Mesendoderm (in vitro differentiated cells): ENCODE data around the gene SIVA1.

Experiments
- DNase-seq: peaks from one replicate; pipeline ENCODE4 v3.0.0; 2013
- H2AK5ac ChIP-seq: 2 replicates; pipeline ENCODE4 v1.6.1; 2013; ENCODE audit warnings: low read length, inconsistent platforms
- H2BK120ac ChIP-seq: 2 replicates; pipeline ENCODE4 v1.6.1; 2013; ENCODE audit warnings: low read depth, mild to moderate bottlenecking, low read length, moderate library complexity, mixed read lengths
- H2BK15ac ChIP-seq: replicated peaks from 2 replicates; pipeline ENCODE4 v1.6.1; 2013; ENCODE audit warnings: low read depth, mild to moderate bottlenecking, moderate library complexity
- H2BK5ac ChIP-seq: 2 replicates; pipeline ENCODE4 v1.6.1; 2013; ENCODE audit warnings: low read length, inconsistent platforms
- H3K18ac ChIP-seq: 2 replicates; pipeline ENCODE4 v1.6.1; 2013; ENCODE audit warnings: mild to moderate bottlenecking, low read length, mixed read lengths
- H3K23ac ChIP-seq: one replicate; pipeline ENCODE4 v1.6.1; 2013; ENCODE audit warnings: low read length
- H3K27ac ChIP-seq: 2 replicates; pipeline ENCODE4 v1.5.1; 2013; ENCODE audit warnings: low read depth, mild to moderate bottlenecking, inconsistent platforms, low read length, moderate library complexity
- H3K27me3 ChIP-seq: 2 replicates; pipeline ENCODE4 v1.6.1; 2013; ENCODE audit warnings: low read length, control low read depth, mild to moderate bottlenecking, inconsistent platforms; ENCODE audit not compliant: insufficient read depth, poor library complexity
- H3K36me3 ChIP-seq: 2 replicates; pipeline ENCODE4 v1.6.1; 2013; ENCODE audit warnings: low read length, inconsistent platforms; ENCODE audit not compliant: control insufficient read depth, insufficient read depth
- H3K4ac ChIP-seq: one replicate; pipeline ENCODE4 v1.6.1; 2013; ENCODE audit warnings: low read depth, mild to moderate bottlenecking, low read length, moderate library complexity
- H3K4me1 ChIP-seq: 2 replicates; pipeline ENCODE4 v1.6.1; 2013; ENCODE audit warnings: low read depth, low read length, inconsistent platforms; ENCODE audit not compliant: control insufficient read depth
- H3K4me2 ChIP-seq: 2 replicates; pipeline ENCODE4 v1.6.1; 2013; ENCODE audit warnings: low read length
- H3K4me3 ChIP-seq: 2 replicates; pipeline ENCODE4 v1.5.1; 2013; ENCODE audit warnings: mild to moderate bottlenecking, low read length
- H3K56ac ChIP-seq: one replicate; pipeline ENCODE4 v1.6.1; 2013; ENCODE audit warnings: low read length
- H3K79me1 ChIP-seq: 2 replicates; pipeline ENCODE4 v1.6.1; 2013; ENCODE audit warnings: low read length, inconsistent platforms
- H3K79me2 ChIP-seq: 2 replicates; pipeline ENCODE4 v1.6.1; 2013; ENCODE audit warnings: mild to moderate bottlenecking, low read length; ENCODE audit not compliant: control insufficient read depth, insufficient read depth
- H3K9ac ChIP-seq: 2 replicates; pipeline ENCODE4 v1.6.1; 2013; ENCODE audit warnings: low read length, inconsistent platforms
- H4K5ac ChIP-seq: one replicate; pipeline ENCODE4 v1.6.1; 2013; ENCODE audit warnings: low read length
- H4K8ac ChIP-seq: one replicate; pipeline ENCODE4 v1.6.1; 2013; ENCODE audit warnings: low read depth, mild to moderate bottlenecking, control low read depth, low read length, moderate library complexity
- WGBS: extraction: QIAGEN DNeasy Blood & Tissue Kit; methylation state at CpG from one replicate; pipeline ENCODE4 v1.1.7; 2013; ENCODE audit warnings: low lambda C conversion rate, missing lambda C conversion rate; ENCODE audit not compliant: insufficient coverage; ENCODE audit errors: extremely low coverage; 5-methylcytosine and 5-hydroxymethylcytosine counted together

SIVA1 gene

GRCh38 chr14:104707608-104708595, 45.0 kb upstream of the SIVA1 start:
- Histone ChIP-seq H4K8ac (no peak overlapping the region), H2BK15ac (no peak overlapping the region), H4K5ac (no peak overlapping the region), H3K18ac (no peak overlapping the region), H3K56ac (no peak overlapping the region), H3K27me3 (no peaks in the 10 kb centered on the region), H3K9ac (no peak overlapping the region), H3K4ac (no peak overlapping the region), H3K4me1 (peaks cover 2% of the 10 kb centered on the region), H3K79me1 (no peaks in the 10 kb centered on the region), H2AK5ac (no peak overlapping the region), H3K4me2 (no peak overlapping the region), H2BK5ac (no peak overlapping the region), H3K4me3 (no peak overlapping the region), H3K36me3 (peaks cover 10% of the 10 kb centered on the region), H3K79me2 (no peaks in the 10 kb centered on the region), H2BK120ac (no peak overlapping the region), H3K23ac (no peak overlapping the region), H3K27ac (no peak overlapping the region)
- DNase-seq = no peak
- no CpG with 5 or more reads among the region's 34 CpGs for WGBS

GRCh38 chr14:104708606-104709268, 44.2 kb upstream of the SIVA1 start:
- Histone ChIP-seq H3K27me3 (no peaks in the 10 kb centered on the region), H3K9ac (no peak overlapping the region), H3K4me1 (peaks cover 2% of the 10 kb centered on the region), H4K5ac (no peak overlapping the region), H2AK5ac (no peak overlapping the region), H3K56ac (no peak overlapping the region), H2BK120ac (no peak overlapping the region), H3K79me1 (no peaks in the 10 kb centered on the region), H3K4me3 (no peak overlapping the region), H3K18ac (no peak overlapping the region), H3K4me2 (no peak overlapping the region), H3K27ac (no peak overlapping the region), H3K23ac (no peak overlapping the region), H3K79me2 (no peaks in the 10 kb centered on the region), H3K36me3 (peaks cover 10% of the 10 kb centered on the region), H4K8ac (no peak overlapping the region), H3K4ac (no peak overlapping the region), H2BK5ac (no peak overlapping the region), H2BK15ac (no peak overlapping the region)
- peak; percentile 86 for DNase-seq
- WGBS = no CpG with 5 or more reads among the region's 20 CpGs

GRCh38 chr14:104709387-104710039, 43.4 kb upstream of the SIVA1 start:
- Histone ChIP-seq H2BK120ac (no peak overlapping the region), H3K23ac (no peak overlapping the region), H3K79me1 (no peaks in the 10 kb centered on the region), H4K8ac (no peak overlapping the region), H3K9ac (no peak overlapping the region), H3K4me2 (no peak overlapping the region), H3K4ac (no peak overlapping the region), H3K56ac (no peak overlapping the region), H3K4me3 (no peak overlapping the region), H3K36me3 (peaks cover 3% of the 10 kb centered on the region), H3K79me2 (no peaks in the 10 kb centered on the region), H2BK5ac (no peak overlapping the region), H2AK5ac (no peak overlapping the region), H3K18ac (no peak overlapping the region), H2BK15ac (no peak overlapping the region), H3K4me1 (peaks cover 2% of the 10 kb centered on the region), H4K5ac (no peak overlapping the region), H3K27ac (no peak overlapping the region), H3K27me3 (no peaks in the 10 kb centered on the region)
- no CpG with 5 or more reads among the region's 18 CpGs for WGBS
- DNase-seq = no peak

- H3K4ac ChIP-seq = no peak overlapping the region
- no peak for DNase-seq
- no peak overlapping the region for H4K8ac ChIP-seq
- no peak overlapping the region for H3K4me3 ChIP-seq
- no peak overlapping the region for H3K23ac ChIP-seq
- no peak overlapping the region for H2BK15ac ChIP-seq
- no peaks in the 10 kb centered on the region for H3K79me1 ChIP-seq
- no peaks in the 10 kb centered on the region for H3K27me3 ChIP-seq
- H2AK5ac ChIP-seq = no peak overlapping the region
- no peak overlapping the region for H2BK5ac ChIP-seq
- H3K79me2 ChIP-seq = no peaks in the 10 kb centered on the region
- H3K4me1 ChIP-seq = peaks cover 2% of the 10 kb centered on the region
- no peak overlapping the region for H3K18ac ChIP-seq
- no peak overlapping the region for H3K4me2 ChIP-seq
- no CpG with 5 or more reads among the region's 34 CpGs for WGBS
- H2BK120ac ChIP-seq = no peak overlapping the region
- peaks cover 3% of the 10 kb centered on the region for H3K36me3 ChIP-seq
- H4K5ac ChIP-seq = no peak overlapping the region
- no peak overlapping the region for H3K56ac ChIP-seq
- H3K9ac ChIP-seq = no peak overlapping the region
- no peak overlapping the region for H3K27ac ChIP-seq
Measured at GRCh38 chr14:104710071-104710735, 42.7 kb upstream of the SIVA1 start.

- Histone ChIP-seq H4K5ac (no peak overlapping the region), H3K4ac (no peak overlapping the region), H2BK5ac (no peak overlapping the region), H3K27me3 (no peaks in the 10 kb centered on the region), H3K23ac (no peak overlapping the region), H3K4me2 (no peak overlapping the region), H3K18ac (no peak overlapping the region), H2AK5ac (no peak overlapping the region), H3K9ac (no peak overlapping the region), H4K8ac (no peak overlapping the region), H2BK120ac (no peak overlapping the region), H3K56ac (no peak overlapping the region), H3K79me2 (no peaks in the 10 kb centered on the region), H3K4me1 (no peaks in the 10 kb centered on the region), H3K79me1 (no peaks in the 10 kb centered on the region), H2BK15ac (no peak overlapping the region), H3K27ac (no peak overlapping the region), H3K36me3 (peaks cover 3% of the 10 kb centered on the region), H3K4me3 (no peak overlapping the region)
- no peak for DNase-seq
- WGBS = no CpG with 5 or more reads among the region's 40 CpGs
Measured at GRCh38 chr14:104712881-104713734, 39.8 kb upstream of the SIVA1 start.
